Motor neuron (in vitro differentiated cells): Measurements from ENCODE around the gene NOS1AP. TPM values are rescaled to one million over a fixed set of nuclear protein-coding genes. Genes with fewer than 3 reads are reported as not detected.
"Not testable (repeated sequence)": the region's sequence is repeated elsewhere in the genome, so short reads cannot be mapped to it uniquely, and the experiment has no call there.

Source experiments
- ATAC-seq, 8 experiments: fragments of 200-7000 bp; cut with Tn5 transposase; replicated peaks in 6 of 8; 2 replicates each; pipeline ENCODE4 v1.8.0; 2021; ENCODE audit warnings: mild to moderate bottlenecking in 8 of 8, moderate library complexity in 8 of 8
- H3K27ac ChIP-seq, 2 donors: fragments of 250-450 bp; sonication (Bioruptor Pico); 2 replicates each; pipeline ENCODE4 v1.9.0; 2021; ENCODE audit warnings: antibody characterized with exemption in 2 of 2, mild to moderate bottlenecking in 2 of 2, moderate library complexity in 1 of 2
- H3K4me1 ChIP-seq, 2 donors: fragments of 250-450 bp; sonication (Bioruptor Pico); replicated peaks in 1 of 2; 2 replicates each; pipeline ENCODE4 v1.6.1; 2021; ENCODE audit warnings: antibody characterized with exemption in 2 of 2, mild to moderate bottlenecking in 2 of 2, moderate library complexity in 1 of 2
- H3K4me3 ChIP-seq, 5 donors: fragments of 250-450 bp; sonication (Bioruptor Pico); 2 replicates each; pipeline ENCODE4 v1.9.0; 2021; ENCODE audit warnings: antibody characterized with exemption in 5 of 5, mild to moderate bottlenecking in 5 of 5, moderate library complexity in 4 of 5
- WGBS, 10 experiments: fragments of 450-650 bp; shearing (Covaris generic); methylation state at CpG; one replicate each; pipeline ENCODE4 v1.0.0; 2022; 5-methylcytosine and 5-hydroxymethylcytosine counted together
- in situ Hi-C, 9 experiments: fragments of 400-800 bp; cut with MboI; loops; one replicate each; pipeline ENCODE4 v1.15.0; 2021; ENCODE audit warnings: low sequenced_read_pairs in 9 of 9, low pct_unique_long_range_greater_than_20kb in 2 of 9; ENCODE audit not compliant: unreplicated experiment in 9 of 9
- total RNA-seq, 8 experiments: library from RNA; unstranded; fragments of 300-600 nt; gene quantifications; 2 replicates each; pipeline versions ENCODE4 v1.2.3 to v1.2.4, GENCODE V29; 2022

NOS1AP gene
- total RNA-seq, 8 experiments from 2014 or later: 0.61 to 10.4 (median 6.5) TPM

DNA sequence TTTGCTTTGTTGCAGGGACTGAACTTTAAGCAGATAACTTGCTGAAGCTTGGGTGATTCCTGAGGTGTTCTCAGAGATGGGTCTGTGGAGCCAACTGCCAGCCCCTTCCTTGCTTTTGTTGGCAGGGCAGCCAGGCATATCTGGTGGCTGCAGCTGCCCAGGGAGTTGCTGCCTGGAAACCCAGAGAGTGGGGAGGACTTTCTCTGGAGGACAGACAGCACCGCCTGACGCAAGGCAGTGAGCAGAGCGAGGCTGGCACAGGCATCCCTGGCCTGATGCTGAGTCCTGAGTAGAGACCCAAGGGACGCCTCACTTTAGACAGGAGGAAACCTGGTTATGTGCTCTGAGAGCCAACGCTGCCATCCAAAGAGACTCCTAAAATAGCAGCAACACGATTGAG lies 36.1 kb upstream of the NOS1AP start:
- H3K4me3 ChIP-seq: no peak overlapping the region
- H3K27ac ChIP-seq: no peak overlapping the region

DNA sequence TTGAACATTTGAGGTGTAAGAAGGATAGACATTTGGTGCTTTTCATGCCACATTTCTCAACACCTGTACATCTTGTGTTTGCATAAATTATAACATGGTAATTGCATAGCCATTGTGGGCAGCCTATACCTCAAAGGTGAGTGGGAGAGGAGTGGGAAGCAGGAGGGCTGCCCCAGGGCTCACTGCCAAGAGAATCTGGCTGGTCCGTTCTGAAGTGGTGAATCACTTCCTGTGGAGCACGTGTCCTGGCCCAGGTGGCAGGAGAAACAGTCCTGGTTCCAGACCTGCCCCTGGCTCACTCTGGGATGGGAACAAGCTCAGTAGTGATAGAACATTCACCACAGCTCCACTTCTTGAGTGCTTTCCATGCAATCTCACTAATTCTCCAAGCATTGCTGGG lies 34.2 kb upstream of the NOS1AP start:
- in situ Hi-C loops: loop anchor here in 6 of 9 experiments (10.0 to 25.0 kb wide), 3 partner anchors 148 to 250 kb away; no protein-coding TSS in a partner anchor
- no peak for ATAC-seq

More for the DNA sequence above, 36.1 kb upstream of the NOS1AP start:
- in situ Hi-C loops: loop anchor here in 6 of 9 experiments (10.0 to 25.0 kb wide), 3 partner anchors 146 to 249 kb away; no protein-coding TSS in a partner anchor
- H3K4me1 ChIP-seq: peaks cover 0 to 28% of the 10 kb centered on the region in 2 donors
- 17 to 76% (median 60%) methylated on average over 1 to 6 of the region's 6 CpGs; no CpG with 5 or more reads in 2 of the 10 experiments for WGBS, 10 experiments
- ATAC-seq: peak in 1 of 8 experiments; percentile 76

GRCh38 chr1:162036163-162036562 lies 33.3 kb upstream of the NOS1AP start:
- Histone ChIP-seq H3K4me3 (no peak overlapping the region), H3K4me1 (peaks cover 0 to 2% of the 10 kb centered on the region in 2 donors), H3K27ac (no peak overlapping the region)
- in situ Hi-C loops: loop anchor here in 6 of 9 experiments (10.0 to 25.0 kb wide), 3 partner anchors 149 to 251 kb away; no protein-coding TSS in a partner anchor
- ATAC-seq: peak in 3 of 8 experiments; percentile 47 to 81 (median 52)
- WGBS, 10 experiments: 91 to 100% (median 100%) methylated on average over 1 of the region's 1 CpG; no CpG with 5 or more reads in 5 of the 10 experiments

More for the DNA sequence above, 34.2 kb upstream of the NOS1AP start:
- Histone ChIP-seq H3K4me3 (no peak overlapping the region), H3K27ac (no peak overlapping the region), H3K4me1 (peaks cover 0 to 11% of the 10 kb centered on the region in 2 donors)
- WGBS, 10 experiments: 58 to 83% (median 82%) methylated on average over 1 to 2 of the region's 2 CpGs; no CpG with 5 or more reads in 7 of the 10 experiments

- no peak for ATAC-seq
- Histone ChIP-seq H3K4me3 (no peak overlapping the region), H3K27ac (no peak overlapping the region), H3K4me1 (no peaks in the 10 kb centered on the region)
- WGBS, 10 experiments: 64 to 100% (median 100%) methylated on average over 1 of the region's 1 CpG
- in situ Hi-C loops: loop anchor here in 6 of 9 experiments (10.0 to 25.0 kb wide), 3 partner anchors 151 to 254 kb away; no protein-coding TSS in a partner anchor
Observed at GRCh38 chr1:162038624-162039023, 30.9 kb upstream of the NOS1AP start.

DNA sequence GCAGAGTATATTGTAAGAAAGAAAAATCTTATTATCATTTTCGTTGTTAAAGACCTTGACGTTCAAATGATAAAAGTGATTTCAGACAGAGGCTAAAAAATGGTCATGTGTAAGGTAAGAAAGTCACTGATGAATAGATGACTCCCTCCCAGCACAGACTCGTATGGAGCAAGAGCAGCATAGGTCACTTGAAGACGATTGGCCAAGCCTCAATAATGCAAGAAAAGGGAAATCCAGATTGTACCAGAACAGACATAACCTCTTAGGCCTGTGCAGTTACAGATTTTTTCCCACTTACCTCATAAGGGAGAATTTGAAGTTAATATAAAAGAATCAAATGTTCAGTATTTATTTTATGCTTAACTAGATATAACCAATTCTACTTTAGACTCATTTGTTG lies 29.5 kb upstream of the NOS1AP start:
- H3K4me3 ChIP-seq: no peak overlapping the region
- 14 to 100% (median 55%) methylated on average over 1 to 4 of the region's 4 CpGs for WGBS, 10 experiments
- no peaks in the 10 kb centered on the region for H3K4me1 ChIP-seq
- peak in 4 of 8 experiments; percentile 58 to 85 (median 60) for ATAC-seq
- in situ Hi-C loops: loop anchor here in 5 of 9 experiments (25.0 kb wide), 2 partner anchors 153 to 253 kb away; no protein-coding TSS in a partner anchor
- no peak overlapping the region for H3K27ac ChIP-seq

- Histone ChIP-seq H3K4me3 (no peak overlapping the region), H3K4me1 (no peaks in the 10 kb centered on the region), H3K27ac (no peak overlapping the region)
- ATAC-seq: peak in 1 of 8 experiments; percentile 28
- in situ Hi-C loops: loop anchor here in 5 of 9 experiments (25.0 kb wide), 2 partner anchors 153 to 253 kb away; no protein-coding TSS in a partner anchor
Observed at GRCh38 chr1:162040657-162041056, 28.8 kb upstream of the NOS1AP start.

DNA sequence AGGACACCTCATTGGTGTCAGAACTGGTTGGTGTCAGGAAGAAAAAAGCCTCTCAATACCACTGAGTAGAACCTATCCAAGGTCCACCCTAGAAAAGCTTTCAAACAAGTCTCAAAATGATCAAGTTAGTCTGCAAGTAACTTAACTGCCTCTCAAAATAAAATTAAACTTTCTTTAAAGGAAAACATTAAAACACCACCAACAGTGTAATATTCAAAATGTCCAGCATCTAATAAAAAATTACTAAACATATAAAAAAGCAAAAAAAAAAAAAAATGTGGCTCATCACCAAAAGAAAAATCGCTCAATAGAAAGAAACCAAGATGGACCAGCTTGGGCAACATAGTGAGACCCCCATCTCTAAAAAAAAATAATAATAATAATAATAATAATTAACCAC lies 27.1 kb upstream of the NOS1AP start:
- in situ Hi-C loops: loop anchor here in 5 of 9 experiments (25.0 kb wide), 2 partner anchors 155 to 255 kb away; no protein-coding TSS in a partner anchor
- Histone ChIP-seq H3K4me1 (no peaks in the 10 kb centered on the region), H3K4me3 (no peak overlapping the region), H3K27ac (no peak overlapping the region)
- no peak for ATAC-seq
- 5 to 80% (median 75%) methylated on average over 1 of the region's 1 CpG for WGBS, 10 experiments

DNA sequence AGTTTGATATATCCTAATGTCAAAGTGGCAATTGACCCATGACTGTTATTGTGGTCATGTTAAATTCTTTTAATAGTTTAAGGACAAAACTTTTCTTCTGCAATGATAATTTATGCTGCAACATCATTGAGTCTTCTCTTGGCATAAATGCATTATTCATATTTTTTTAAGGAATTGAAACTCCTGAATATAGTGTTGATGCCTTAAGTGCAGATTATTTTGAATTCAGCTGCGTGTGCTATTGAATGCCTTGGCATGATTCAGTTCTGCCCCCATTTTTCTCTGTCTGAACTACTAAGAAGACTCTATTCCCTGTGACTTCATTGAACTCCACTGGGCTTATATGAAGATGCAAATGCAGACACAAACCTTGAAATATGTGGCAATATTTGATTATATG lies 22.6 kb upstream of the NOS1AP start:
- H3K4me3 ChIP-seq: no peak overlapping the region
- ATAC-seq: peak in 3 of 8 experiments; percentile 50 to 75 (median 69)
- H3K27ac ChIP-seq: no peak overlapping the region
- 0 to 80% (median 20%) methylated on average over 1 of the region's 1 CpG; no CpG with 5 or more reads in 2 of the 10 experiments for WGBS, 10 experiments
- in situ Hi-C loops: loop anchor here in 5 of 9 experiments (25.0 kb wide), 2 partner anchors 160 to 260 kb away; no protein-coding TSS in a partner anchor
- no peaks in the 10 kb centered on the region for H3K4me1 ChIP-seq

DNA sequence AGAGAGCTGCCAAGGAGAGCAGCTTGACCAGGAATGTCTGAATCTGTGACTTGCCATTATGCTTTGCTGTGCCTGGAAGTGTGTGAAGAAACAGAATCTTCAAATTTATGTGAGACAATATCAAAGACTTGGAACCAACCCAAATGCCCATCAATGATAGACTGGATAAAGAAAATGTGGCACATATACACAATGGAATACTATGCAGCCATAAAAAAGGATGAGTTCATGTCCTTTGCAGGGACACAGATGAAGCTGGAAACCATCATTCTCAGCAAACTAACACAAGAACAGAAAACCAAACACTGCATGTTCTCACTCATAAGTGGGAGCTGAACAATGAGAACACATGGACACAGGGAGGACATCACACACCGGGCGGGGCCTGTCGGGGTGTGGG lies 15.5 kb upstream of the NOS1AP start:
- in situ Hi-C loops: loop anchor here in 1 of 9 experiments (10.0 kb wide), 1 partner anchor 341 kb away; no protein-coding TSS in a partner anchor
- H3K27ac ChIP-seq, H3K4me3 ChIP-seq, H3K4me1 ChIP-seq, ATAC-seq: not testable (repeated sequence)
- 100% methylated on average over 1 to 2 of the region's 3 CpGs; no CpG with 5 or more reads in 8 of the 10 experiments for WGBS, 10 experiments

GRCh38 chr1:162055062-162055461 lies 14.4 kb upstream of the NOS1AP start:
- 0 to 72% (median 48%) methylated on average over 1 to 3 of the region's 3 CpGs; no CpG with 5 or more reads in 2 of the 10 experiments for WGBS, 10 experiments
- in situ Hi-C loops: loop anchor here in 1 of 9 experiments (10.0 kb wide), 1 partner anchor 340 kb away; no protein-coding TSS in a partner anchor

DNA sequence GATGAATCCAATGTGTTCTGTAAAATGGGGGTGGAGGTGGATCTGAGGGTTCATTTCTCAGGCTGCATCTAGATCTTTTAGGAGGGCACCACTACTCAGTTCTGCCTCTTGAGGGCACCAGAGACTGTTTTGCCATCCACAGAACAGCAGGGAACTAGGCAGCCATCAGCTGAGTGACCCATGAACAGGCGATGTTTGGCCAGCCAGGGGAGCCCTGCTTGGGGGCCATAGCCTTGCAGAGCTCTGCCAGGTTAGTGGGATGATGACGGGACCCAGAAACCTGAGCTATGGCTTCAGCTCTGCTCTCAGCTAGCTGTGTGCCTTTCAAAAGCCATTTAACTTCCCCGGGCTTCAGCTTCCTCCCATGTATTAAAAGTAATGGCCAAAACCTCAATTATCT lies 13.4 kb upstream of the NOS1AP start:
- WGBS, 10 experiments: 38 to 100% (median 56%) methylated on average over 1 to 3 of the region's 3 CpGs; no CpG with 5 or more reads in 4 of the 10 experiments
- peak; percentile 92 to 100 (median 99) for ATAC-seq
- Histone ChIP-seq H3K4me1 (peaks cover 0 to 3% of the 10 kb centered on the region in 2 donors), H3K4me3 (no peak overlapping the region), H3K27ac (no peak overlapping the region)
- in situ Hi-C loops: loop anchor here in 1 of 9 experiments (10.0 kb wide), 1 partner anchor 339 kb away; no protein-coding TSS in a partner anchor

More at GRCh38 chr1:162055062-162055461, 14.4 kb upstream of the NOS1AP start:
- Histone ChIP-seq H3K4me3 (no peak overlapping the region), H3K4me1 (peaks cover 0 to 3% of the 10 kb centered on the region in 2 donors), H3K27ac (no peak overlapping the region)
- ATAC-seq: peak in 4 of 8 experiments; percentile 19 to 71 (median 39)

GRCh38 chr1:162056579-162056978 lies 12.9 kb upstream of the NOS1AP start:
- peaks cover 0 to 3% of the 10 kb centered on the region in 2 donors for H3K4me1 ChIP-seq
- WGBS, 10 experiments: 64 to 100% (median 90%) methylated on average over 1 to 3 of the region's 3 CpGs; no CpG with 5 or more reads in 3 of the 10 experiments
- peak in 3 of 8 experiments; percentile 6 to 19 (median 13) for ATAC-seq
- H3K27ac ChIP-seq: no peak overlapping the region
- H3K4me3 ChIP-seq: no peak overlapping the region
- in situ Hi-C loops: loop anchor here in 1 of 9 experiments (10.0 kb wide), 1 partner anchor 338 kb away; no protein-coding TSS in a partner anchor

GRCh38 chr1:162059721-162060120 lies 9.8 kb upstream of the NOS1AP start:
- WGBS, 10 experiments: 33 to 100% (median 82%) methylated on average over 1 to 3 of the region's 3 CpGs; no CpG with 5 or more reads in 2 of the 10 experiments

More at GRCh38 chr1:162059721-162060120, 9.8 kb upstream of the NOS1AP start:
- H3K4me3 ChIP-seq: no peak overlapping the region
- in situ Hi-C loops: loop anchor here in 1 of 9 experiments (10.0 kb wide), 1 partner anchor 335 kb away; no protein-coding TSS in a partner anchor
- peak in 1 of 8 experiments; percentile 25 for ATAC-seq
- no peak overlapping the region for H3K27ac ChIP-seq
- H3K4me1 ChIP-seq: peaks cover 10 to 13% of the 10 kb centered on the region in 2 donors
